OCI-LY1 (cell line): Measurements from ENCODE around the gene OSBPL1A.

Experiments
- EZH2 ChIP-seq: fragments of 200-600 bp; sonication (generic), shearing (Covaris generic); IDR thresholded peaks from 2 replicates; pipeline ENCODE4 v1.8.0; 2017; ENCODE audit warnings: borderline replicate concordance, mixed run types, mild to moderate bottlenecking, antibody characterized with exemption, low read length, moderate library complexity, mixed read lengths
- TF ChIP-seq, protein P1 (sequence below): fragments of 200-600 bp; sonication (generic), shearing (Covaris generic); IDR thresholded peaks from 2 replicates; pipeline ENCODE4 v1.5.1; 2017; ENCODE audit warnings: mild to moderate bottlenecking, antibody characterized with exemption, low read length, moderate library complexity, mixed read lengths

DNA sequence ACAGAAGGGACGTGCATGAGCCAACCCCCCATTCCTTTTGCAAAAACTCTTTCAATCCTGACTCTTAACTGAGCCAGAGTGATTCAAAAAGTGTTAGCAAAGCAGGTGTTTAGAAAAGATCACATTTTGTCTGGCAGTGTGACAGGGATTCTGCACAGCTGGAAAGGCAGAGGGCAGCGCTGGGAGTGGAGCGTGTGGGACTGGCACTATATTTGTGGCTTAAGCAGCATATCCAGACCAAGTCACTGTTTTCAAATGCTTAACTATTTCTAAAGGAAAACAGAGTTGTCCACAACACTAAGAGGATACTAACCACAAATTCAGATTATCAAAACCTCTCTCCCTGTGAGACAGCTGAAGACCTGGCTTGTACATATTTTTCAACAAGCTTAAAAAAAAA is 239.8 kb downstream of the OSBPL1A start:
- TF ChIP-seq, protein P1, sequence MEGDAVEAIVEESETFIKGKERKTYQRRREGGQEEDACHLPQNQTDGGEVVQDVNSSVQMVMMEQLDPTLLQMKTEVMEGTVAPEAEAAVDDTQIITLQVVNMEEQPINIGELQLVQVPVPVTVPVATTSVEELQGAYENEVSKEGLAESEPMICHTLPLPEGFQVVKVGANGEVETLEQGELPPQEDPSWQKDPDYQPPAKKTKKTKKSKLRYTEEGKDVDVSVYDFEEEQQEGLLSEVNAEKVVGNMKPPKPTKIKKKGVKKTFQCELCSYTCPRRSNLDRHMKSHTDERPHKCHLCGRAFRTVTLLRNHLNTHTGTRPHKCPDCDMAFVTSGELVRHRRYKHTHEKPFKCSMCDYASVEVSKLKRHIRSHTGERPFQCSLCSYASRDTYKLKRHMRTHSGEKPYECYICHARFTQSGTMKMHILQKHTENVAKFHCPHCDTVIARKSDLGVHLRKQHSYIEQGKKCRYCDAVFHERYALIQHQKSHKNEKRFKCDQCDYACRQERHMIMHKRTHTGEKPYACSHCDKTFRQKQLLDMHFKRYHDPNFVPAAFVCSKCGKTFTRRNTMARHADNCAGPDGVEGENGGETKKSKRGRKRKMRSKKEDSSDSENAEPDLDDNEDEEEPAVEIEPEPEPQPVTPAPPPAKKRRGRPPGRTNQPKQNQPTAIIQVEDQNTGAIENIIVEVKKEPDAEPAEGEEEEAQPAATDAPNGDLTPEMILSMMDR, result no peak
- no peak for TF ChIP-seq EZH2
